Endothelial cell (in vitro differentiated cells): Measurements from ENCODE around the gene FAM78B. TPM values are rescaled to one million over a fixed set of nuclear protein-coding genes. Genes with fewer than 3 reads are reported as not detected.

Experiments
- DNase-seq: peaks from one replicate; pipeline ENCODE4 v3.0.0; 2021; ENCODE audit warnings: low spot score
- H3K27ac Mint-ChIP-seq: one replicate; pipeline ENCODE4 v1.8.0; 2021; ENCODE audit warnings: mixed read lengths, inconsistent platforms; ENCODE audit not compliant: unreplicated experiment
- H3K27me3 Mint-ChIP-seq: one replicate; pipeline ENCODE4 v1.8.0; 2021; ENCODE audit warnings: mild to moderate bottlenecking, moderate library complexity, mixed read lengths, inconsistent platforms; ENCODE audit not compliant: unreplicated experiment
- H3K36me3 Mint-ChIP-seq: one replicate; pipeline ENCODE4 v1.8.0; 2021; ENCODE audit warnings: mild to moderate bottlenecking, low read depth, mixed read lengths, inconsistent platforms; ENCODE audit not compliant: unreplicated experiment
- H3K4me1 Mint-ChIP-seq: one replicate; pipeline ENCODE4 v1.8.0; 2021; ENCODE audit warnings: mild to moderate bottlenecking, mixed read lengths, inconsistent platforms; ENCODE audit not compliant: unreplicated experiment
- H3K4me3 Mint-ChIP-seq: one replicate; pipeline ENCODE4 v1.8.0; 2021; ENCODE audit warnings: mild to moderate bottlenecking, mixed read lengths, inconsistent platforms; ENCODE audit not compliant: unreplicated experiment
- H3K9me3 Mint-ChIP-seq: one replicate; pipeline ENCODE4 v1.8.0; 2021; ENCODE audit warnings: mixed read lengths, inconsistent platforms; ENCODE audit not compliant: unreplicated experiment
- long read RNA-seq: library from polyadenylated mRNA; unstranded; transcript quantifications from one replicate; pipeline ENCODE4 v2.0.0, GENCODE V29; 2020; ENCODE audit not compliant: unreplicated experiment
- total RNA-seq: library from RNA; stranded (reverse); fragmentation: NEBNext Ultra II Directional; extraction: Animal tissue kit (Norgen Biotek cat#: 25700); gene quantifications from one replicate; pipeline ENCODE4 v1.2.1, GENCODE V29; 2021; ENCODE audit not compliant: unreplicated experiment
- TF ChIP-seq, protein P1 (sequence below): fragments of 200-600 bp; sonication (generic); IDR thresholded peaks from one replicate; pipeline ENCODE4 v1.5.0; 2021; ENCODE audit warnings: antibody characterized with exemption; ENCODE audit not compliant: unreplicated experiment

FAM78B gene, protein sequence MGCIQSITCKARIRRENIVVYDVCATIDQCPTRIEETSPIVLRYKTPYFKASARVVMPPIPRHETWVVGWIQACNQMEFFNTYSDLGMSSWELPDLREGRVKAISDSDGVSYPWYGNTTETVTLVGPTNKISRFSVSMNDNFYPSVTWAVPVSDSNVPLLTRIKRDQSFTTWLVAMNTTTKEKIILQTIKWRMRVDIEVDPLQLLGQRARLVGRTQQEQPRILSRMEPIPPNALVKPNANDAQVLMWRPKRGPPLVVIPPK
- 1.3 TPM for total RNA-seq
- long read RNA-seq = 0 reads

DNA sequence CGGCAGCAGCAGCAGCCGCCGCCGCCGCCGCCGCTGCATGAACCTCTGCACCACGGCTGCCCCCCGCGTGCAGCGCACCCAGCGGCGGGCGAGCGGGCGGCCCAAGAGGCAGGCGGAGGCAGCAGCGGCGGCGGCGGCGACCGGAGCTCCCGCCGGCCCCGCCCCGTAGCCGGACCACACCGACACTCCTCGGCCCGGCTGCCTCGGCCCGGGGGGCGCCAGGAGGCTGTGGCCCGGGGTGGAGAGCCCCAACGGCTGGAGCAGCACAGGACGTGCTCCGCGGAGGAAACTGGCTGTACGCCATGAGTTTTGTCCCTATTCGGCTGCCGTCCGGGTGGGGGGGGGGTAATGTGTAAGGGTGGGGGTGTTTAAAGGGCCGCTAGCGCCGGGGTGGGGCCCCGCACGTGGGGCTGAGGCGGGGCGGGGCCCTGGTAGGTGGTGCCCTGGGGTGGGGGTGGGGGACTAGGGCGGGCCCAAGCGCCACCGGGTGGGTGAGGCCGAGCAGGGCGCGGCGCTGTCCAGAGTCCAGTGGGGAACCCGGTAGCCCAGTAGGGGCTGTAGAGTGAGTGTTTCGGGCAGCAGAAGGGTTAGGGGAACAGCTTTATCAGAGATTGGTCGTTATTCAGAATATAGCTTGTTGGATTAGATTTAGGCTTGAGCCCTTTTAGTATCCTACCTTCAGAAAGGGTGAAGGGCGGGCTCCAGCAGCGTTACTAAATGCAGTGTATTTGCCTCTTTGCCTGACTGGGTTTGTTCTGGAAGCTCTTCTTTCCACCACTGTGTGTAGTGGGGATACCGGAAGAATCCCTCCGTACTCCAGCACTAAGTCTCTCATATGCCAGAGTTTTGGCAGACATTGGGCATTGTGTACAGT lies at the start of gene FAM78B:
Gene FAM78B, minus strand, starts transcription at position 304 of the 874 bp plus-strand sequence. CDS start 753 bp downstream, outside the sequence.
- Mint-ChIP-seq H3K27ac (no peak within 1 kb of the TSS), H3K4me3 (peak within 1 kb of the TSS; percentile 82), H3K9me3 (no peaks in the 10 kb centered on the region), H3K27me3 (peaks cover 4% of the 10 kb centered on the region), H3K4me1 (peaks cover 2% of the 10 kb centered on the region), H3K36me3 (no peaks in the 10 kb centered on the region)
- DNase-seq = peak; percentile 52
- TF ChIP-seq, protein P1, sequence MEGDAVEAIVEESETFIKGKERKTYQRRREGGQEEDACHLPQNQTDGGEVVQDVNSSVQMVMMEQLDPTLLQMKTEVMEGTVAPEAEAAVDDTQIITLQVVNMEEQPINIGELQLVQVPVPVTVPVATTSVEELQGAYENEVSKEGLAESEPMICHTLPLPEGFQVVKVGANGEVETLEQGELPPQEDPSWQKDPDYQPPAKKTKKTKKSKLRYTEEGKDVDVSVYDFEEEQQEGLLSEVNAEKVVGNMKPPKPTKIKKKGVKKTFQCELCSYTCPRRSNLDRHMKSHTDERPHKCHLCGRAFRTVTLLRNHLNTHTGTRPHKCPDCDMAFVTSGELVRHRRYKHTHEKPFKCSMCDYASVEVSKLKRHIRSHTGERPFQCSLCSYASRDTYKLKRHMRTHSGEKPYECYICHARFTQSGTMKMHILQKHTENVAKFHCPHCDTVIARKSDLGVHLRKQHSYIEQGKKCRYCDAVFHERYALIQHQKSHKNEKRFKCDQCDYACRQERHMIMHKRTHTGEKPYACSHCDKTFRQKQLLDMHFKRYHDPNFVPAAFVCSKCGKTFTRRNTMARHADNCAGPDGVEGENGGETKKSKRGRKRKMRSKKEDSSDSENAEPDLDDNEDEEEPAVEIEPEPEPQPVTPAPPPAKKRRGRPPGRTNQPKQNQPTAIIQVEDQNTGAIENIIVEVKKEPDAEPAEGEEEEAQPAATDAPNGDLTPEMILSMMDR = no peak

DNA sequence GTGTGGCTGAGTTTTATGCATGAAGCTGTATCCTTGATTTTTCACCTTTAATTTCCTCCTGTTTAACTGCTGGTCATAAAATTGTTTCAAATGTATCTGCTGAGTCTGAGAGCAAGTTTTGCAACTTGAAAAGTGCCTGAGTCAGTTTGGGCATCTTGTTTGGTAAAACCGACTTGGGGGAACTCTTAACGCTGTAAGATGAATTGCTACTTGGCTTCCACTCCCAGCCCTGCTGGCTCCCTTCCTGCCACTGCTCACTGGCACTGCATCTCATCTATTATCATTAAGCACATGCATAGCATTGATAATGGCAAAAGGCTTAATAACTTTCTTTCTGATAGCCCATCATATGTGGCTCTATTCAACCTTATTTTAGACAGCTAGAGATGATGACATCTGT lies 35.7 kb upstream of the FAM78B start:
- TF ChIP-seq, protein P1 = no peak

DNA sequence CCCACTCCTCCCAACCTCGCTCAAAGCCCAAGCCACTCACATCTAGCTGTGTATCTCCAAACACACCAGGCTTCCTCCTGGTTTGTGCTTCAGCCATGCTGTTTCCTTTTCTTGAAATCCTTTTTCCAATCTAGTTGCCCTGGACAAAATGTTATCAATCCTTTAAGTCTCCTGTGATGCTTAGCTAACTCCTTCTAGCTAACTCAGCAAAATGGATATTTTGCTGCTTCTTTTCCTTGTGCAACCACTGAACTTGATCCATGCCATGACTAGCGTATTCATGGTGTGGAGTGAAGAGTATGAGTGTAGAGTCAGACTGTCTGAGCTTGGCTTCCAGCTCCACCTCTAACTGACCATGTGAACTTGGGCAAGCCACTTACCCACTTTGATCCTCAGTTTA lies 33.9 kb upstream of the FAM78B start:
- Mint-ChIP-seq H3K27me3 (no peaks in the 10 kb centered on the region), H3K36me3 (no peaks in the 10 kb centered on the region), H3K27ac (no peak overlapping the region), H3K4me3 (no peak overlapping the region), H3K4me1 (no peaks in the 10 kb centered on the region), H3K9me3 (no peaks in the 10 kb centered on the region)
- DNase-seq = no peak
- TF ChIP-seq, protein P1 = no peak

More for the DNA sequence above, 35.7 kb upstream of the FAM78B start:
- H3K27ac Mint-ChIP-seq = no peak overlapping the region
- no peak overlapping the region for H3K4me3 Mint-ChIP-seq
- no peaks in the 10 kb centered on the region for H3K9me3 Mint-ChIP-seq
- DNase-seq = no peak
- H3K36me3 Mint-ChIP-seq = no peaks in the 10 kb centered on the region
- H3K4me1 Mint-ChIP-seq = no peaks in the 10 kb centered on the region
- no peaks in the 10 kb centered on the region for H3K27me3 Mint-ChIP-seq

DNA sequence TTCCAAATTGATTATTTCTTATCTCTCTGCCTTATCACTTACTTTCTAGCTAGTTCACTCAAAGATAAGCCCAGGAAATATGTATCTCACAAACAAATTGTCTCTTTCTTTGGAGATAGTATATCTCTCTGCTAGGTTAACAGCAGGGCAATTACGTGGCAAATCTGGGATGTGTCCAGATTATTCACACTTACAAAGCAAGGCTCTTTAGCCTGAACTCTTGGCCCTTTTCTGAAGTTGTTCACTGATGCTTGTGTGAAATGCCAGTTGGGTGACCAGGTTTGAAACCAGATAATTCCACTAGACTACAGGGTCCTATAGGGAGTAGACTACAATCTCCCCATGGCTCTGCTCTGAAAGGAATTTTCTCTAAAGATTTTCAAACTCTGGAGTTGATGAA lies 30.8 kb upstream of the FAM78B start:
- no peak overlapping the region for H3K4me3 Mint-ChIP-seq
- H3K27ac Mint-ChIP-seq = no peak overlapping the region
- H3K4me1 Mint-ChIP-seq = no peaks in the 10 kb centered on the region
- no peak for DNase-seq
- TF ChIP-seq, protein P1 = no peak
- no peaks in the 10 kb centered on the region for H3K9me3 Mint-ChIP-seq
- H3K36me3 Mint-ChIP-seq = no peaks in the 10 kb centered on the region
- H3K27me3 Mint-ChIP-seq = no peaks in the 10 kb centered on the region

DNA sequence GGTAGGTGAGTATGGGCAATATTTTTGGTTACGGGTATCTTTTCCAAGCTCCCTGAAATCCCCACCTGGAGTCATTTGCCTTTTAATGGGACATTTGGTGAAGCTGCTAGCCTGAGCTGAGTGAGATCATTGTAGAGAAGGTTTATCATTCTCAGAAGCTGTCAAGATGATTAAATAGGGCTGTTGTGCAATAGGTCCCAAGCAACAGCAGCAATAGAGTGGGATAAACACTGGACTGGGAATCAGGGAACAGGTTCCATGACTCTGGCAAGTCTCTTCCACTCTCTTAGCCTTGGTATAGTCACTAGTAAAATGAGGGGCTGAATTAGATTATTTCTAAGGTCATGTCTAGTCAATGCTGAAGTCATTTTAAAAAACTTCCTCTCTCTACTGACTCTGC lies 30.3 kb upstream of the FAM78B start:
- TF ChIP-seq, protein P1 = no peak
- Mint-ChIP-seq H3K27ac (no peak overlapping the region), H3K4me1 (no peaks in the 10 kb centered on the region), H3K27me3 (no peaks in the 10 kb centered on the region), H3K4me3 (no peak overlapping the region), H3K9me3 (no peaks in the 10 kb centered on the region), H3K36me3 (no peaks in the 10 kb centered on the region)
- DNase-seq = no peak
